OCI-LY7 (cell line): Measurements from ENCODE around the gene SDCCAG8. TPM values are rescaled to one million over a fixed set of nuclear protein-coding genes. Genes with fewer than 3 reads are reported as not detected.

Source experiments
- BruUV-seq: library from RNA; stranded (reverse); fragments of 400-500 nt; replicated peaks from 2 replicates; lab custom pipeline; 2021; lab: Mats Ljungman, UMichigan
- CTCF ChIA-PET: fragments of 300-600 bp; sonication (Branson Sonifier 250); formaldehyde crosslinking; loops from one replicate; lab custom pipeline; 2022; ENCODE audit warnings: antibody characterized with exemption; ENCODE audit not compliant: unreplicated experiment; lab: Charles Lee
- POLR2A ChIA-PET: fragments of 300-600 bp; sonication (Branson Sonifier 250); formaldehyde crosslinking; loops from one replicate; lab custom pipeline; 2022; ENCODE audit warnings: antibody characterized with exemption; lab: Charles Lee
- DNase-seq: peaks from one replicate; pipeline ENCODE4 v3.0.0-alpha.2; 2015; ENCODE audit warnings: low spot score
- H2AFZ ChIP-seq: fragments of 200-600 bp; sonication (generic), shearing (Covaris generic); 2 replicates; pipeline ENCODE4 v1.6.1; 2014; ENCODE audit warnings: mild to moderate bottlenecking, antibody characterized with exemption, low read length, moderate library complexity
- H3K27ac ChIP-seq: fragments of 200-600 bp; sonication (generic); 2 replicates; pipeline ENCODE4 v1.5.1; 2014; ENCODE audit warnings: mixed run types, low read depth, mild to moderate bottlenecking, moderate library complexity, low read length, inconsistent platforms; ENCODE audit not compliant: poor library complexity, severe bottlenecking
- H3K36me3 ChIP-seq: fragments of 200-600 bp; sonication (generic); 2 replicates; pipeline ENCODE4 v1.6.1; 2014; ENCODE audit warnings: mild to moderate bottlenecking, antibody characterized with exemption, low read length, moderate library complexity, mixed read lengths; ENCODE audit not compliant: insufficient read depth
- H3K4me1 ChIP-seq: fragments of 200-600 bp; sonication (generic); 2 replicates; pipeline ENCODE4 v1.5.1; 2014; ENCODE audit warnings: mild to moderate bottlenecking, low read length; ENCODE audit not compliant: insufficient read depth, poor library complexity, severe bottlenecking
- H3K4me2 ChIP-seq: fragments of 200-600 bp; sonication (generic); 2 replicates; pipeline ENCODE4 v1.6.1; 2014; ENCODE audit warnings: mild to moderate bottlenecking, low read length
- H3K4me3 ChIP-seq: fragments of 200-600 bp; sonication (generic); 2 replicates; pipeline ENCODE4 v1.5.1; 2014; ENCODE audit warnings: mild to moderate bottlenecking, low read depth, low read length; ENCODE audit not compliant: poor library complexity, severe bottlenecking
- H3K79me2 ChIP-seq: fragments of 200-600 bp; sonication (generic); 2 replicates; pipeline ENCODE4 v1.6.1; 2016; ENCODE audit warnings: low read depth, mild to moderate bottlenecking, low read length, moderate library complexity, mixed read lengths; ENCODE audit not compliant: insufficient read depth
- H3K9me2 ChIP-seq: fragments of 200-600 bp; sonication (generic); 2 replicates; pipeline ENCODE4 v1.6.1; 2016; ENCODE audit warnings: mild to moderate bottlenecking, low read length, mixed read lengths; ENCODE audit not compliant: insufficient read depth
- H3K9me3 ChIP-seq: fragments of 200-600 bp; sonication (generic); 2 replicates; pipeline ENCODE4 v1.6.1; 2014; ENCODE audit warnings: mild to moderate bottlenecking, mixed run types, low read length, mixed read lengths
- H4K20me1 ChIP-seq: fragments of 200-600 bp; sonication (generic); 2 replicates; pipeline ENCODE4 v1.6.1; 2014; ENCODE audit warnings: mild to moderate bottlenecking, antibody characterized with exemption, low read length, moderate library complexity, mixed read lengths; ENCODE audit not compliant: insufficient read depth
- EZH2phosphoT487 ChIP-seq: fragments of 200-600 bp; sonication (generic); IDR thresholded peaks from 2 replicates; pipeline ENCODE4 v1.6.1; 2018; ENCODE audit warnings: low read depth, borderline replicate concordance, mild to moderate bottlenecking, mixed run types, antibody characterized with exemption, low read length, moderate library complexity, mixed read lengths
- intact Hi-C: fragments of 100-400 bp; cut with micrococcal nuclease; formaldehyde crosslinking; loops from one replicate; pipeline ENCODE4 v1.10.0; 2022; ENCODE audit not compliant: unreplicated experiment
- total RNA-seq, 2 experiments: library from RNA; depleted of rRNA in 1 of 2; stranded (reverse); fragments of >200 nt in 1 of 2; shearing (Covaris generic) in 1 of 2; gene quantifications; 2 replicates each; pipeline ENCODE4 v1.2.3, GENCODE V29; 2014 to 2022
- TF ChIP-seq, protein P1 (sequence below): fragments of 200-600 bp; sonication (generic); conservative IDR thresholded peaks from 2 replicates; pipeline ENCODE4 v1.5.1; 2014; ENCODE audit warnings: mild to moderate bottlenecking, antibody characterized with exemption, low read length, moderate library complexity, mixed read lengths

SDCCAG8 gene
- total RNA-seq, 2 experiments from 2014 or later = 18.1 to 28.7 TPM

DNA sequence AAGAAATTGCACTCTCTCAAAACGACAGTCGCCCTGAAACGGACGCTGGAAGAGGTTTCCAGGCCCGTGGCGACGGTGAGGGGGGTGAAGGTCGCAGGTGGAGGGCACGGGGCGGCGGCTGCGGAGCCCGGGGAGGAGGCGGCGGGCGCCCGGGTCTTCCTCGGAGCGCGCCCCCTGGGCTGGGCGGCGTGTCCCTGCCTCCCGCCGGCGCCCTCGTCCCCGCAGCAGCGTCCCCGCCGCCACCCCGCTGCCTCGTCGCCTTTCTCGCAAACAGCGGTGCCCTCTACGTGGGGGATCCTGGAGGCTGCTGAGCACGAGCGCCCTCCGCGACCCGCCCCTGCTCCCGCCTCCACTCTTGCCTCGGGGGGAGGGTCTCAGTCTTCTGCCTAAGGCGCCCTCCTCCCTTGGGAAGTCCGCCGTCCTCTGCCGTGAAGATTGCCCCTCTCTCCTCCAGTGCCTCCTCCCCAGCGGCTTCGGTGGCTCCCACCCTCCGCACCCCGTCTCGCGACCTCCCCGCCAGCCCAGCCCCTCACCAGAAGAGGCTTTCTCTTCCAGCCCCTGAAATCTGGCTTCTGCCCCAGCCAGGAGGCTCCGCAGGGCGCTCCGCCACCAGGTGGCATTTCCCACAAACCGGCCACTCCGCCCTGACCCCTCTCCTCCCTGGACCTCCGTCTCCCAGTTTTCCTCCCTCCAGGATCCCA is 227.4 kb downstream of the SDCCAG8 start:
- H3K36me3 ChIP-seq = no peaks in the 10 kb centered on the region
- no peak for DNase-seq
- TF ChIP-seq, protein P1, sequence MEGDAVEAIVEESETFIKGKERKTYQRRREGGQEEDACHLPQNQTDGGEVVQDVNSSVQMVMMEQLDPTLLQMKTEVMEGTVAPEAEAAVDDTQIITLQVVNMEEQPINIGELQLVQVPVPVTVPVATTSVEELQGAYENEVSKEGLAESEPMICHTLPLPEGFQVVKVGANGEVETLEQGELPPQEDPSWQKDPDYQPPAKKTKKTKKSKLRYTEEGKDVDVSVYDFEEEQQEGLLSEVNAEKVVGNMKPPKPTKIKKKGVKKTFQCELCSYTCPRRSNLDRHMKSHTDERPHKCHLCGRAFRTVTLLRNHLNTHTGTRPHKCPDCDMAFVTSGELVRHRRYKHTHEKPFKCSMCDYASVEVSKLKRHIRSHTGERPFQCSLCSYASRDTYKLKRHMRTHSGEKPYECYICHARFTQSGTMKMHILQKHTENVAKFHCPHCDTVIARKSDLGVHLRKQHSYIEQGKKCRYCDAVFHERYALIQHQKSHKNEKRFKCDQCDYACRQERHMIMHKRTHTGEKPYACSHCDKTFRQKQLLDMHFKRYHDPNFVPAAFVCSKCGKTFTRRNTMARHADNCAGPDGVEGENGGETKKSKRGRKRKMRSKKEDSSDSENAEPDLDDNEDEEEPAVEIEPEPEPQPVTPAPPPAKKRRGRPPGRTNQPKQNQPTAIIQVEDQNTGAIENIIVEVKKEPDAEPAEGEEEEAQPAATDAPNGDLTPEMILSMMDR = no peak
- no peak for TF ChIP-seq EZH2phosphoT487
- H3K9me2 ChIP-seq = no peaks in the 10 kb centered on the region
- H3K9me3 ChIP-seq = no peaks in the 10 kb centered on the region
- intact Hi-C loops = no loop called here
- no peak overlapping the region for H3K4me2 ChIP-seq
- H3K27ac ChIP-seq = no peak overlapping the region
- no peaks in the 10 kb centered on the region for H4K20me1 ChIP-seq
- no peak overlapping the region for H3K4me3 ChIP-seq
- no TSS peak for BruUV-seq
- no peaks in the 10 kb centered on the region for H3K79me2 ChIP-seq
- CTCF ChIA-PET = no interaction called here
- H3K4me1 ChIP-seq = no peaks in the 10 kb centered on the region
- POLR2A ChIA-PET = interaction anchor here (0.6 kb wide), 1 partner anchor 43 kb away, joined by 5 read pairs; no protein-coding TSS in a partner anchor
- no peak overlapping the region for H2AFZ ChIP-seq

DNA sequence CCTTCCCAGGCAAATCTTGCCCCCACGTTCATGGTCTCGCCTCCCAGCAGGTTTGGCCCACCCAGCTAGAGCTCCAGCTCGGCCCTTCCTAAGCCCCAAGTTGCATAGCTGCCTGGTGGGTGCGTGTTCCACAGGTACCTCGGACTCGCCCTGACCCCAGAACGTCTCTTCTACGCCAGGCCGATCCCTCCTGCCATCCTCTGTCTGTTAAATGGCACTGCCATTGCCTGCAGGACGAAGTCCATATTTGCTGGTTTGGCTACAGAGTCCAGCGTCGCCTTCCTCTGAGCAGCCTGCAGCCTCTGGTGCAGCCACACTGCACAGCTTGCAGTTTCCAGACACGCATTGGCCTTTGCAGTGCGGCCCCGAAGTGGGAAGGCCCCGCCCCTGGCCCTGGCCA is 228.1 kb downstream of the SDCCAG8 start:
- CTCF ChIA-PET = no interaction called here
- intact Hi-C loops = no loop called here
- Histone ChIP-seq H3K4me3 (no peak overlapping the region), H2AFZ (no peak overlapping the region), H3K9me2 (no peaks in the 10 kb centered on the region), H3K27ac (no peak overlapping the region), H3K79me2 (no peaks in the 10 kb centered on the region), H3K4me2 (no peak overlapping the region), H3K9me3 (no peaks in the 10 kb centered on the region), H3K4me1 (no peaks in the 10 kb centered on the region), H3K36me3 (no peaks in the 10 kb centered on the region), H4K20me1 (no peaks in the 10 kb centered on the region)
- TF ChIP-seq, protein P1 = no peak
- TF ChIP-seq EZH2phosphoT487 = no peak
- no peak for DNase-seq
- POLR2A ChIA-PET = interaction anchor here (0.5 kb wide), 1 partner anchor 8 kb away, joined by 3 read pairs; no protein-coding TSS in a partner anchor
- BruUV-seq = no TSS peak

DNA sequence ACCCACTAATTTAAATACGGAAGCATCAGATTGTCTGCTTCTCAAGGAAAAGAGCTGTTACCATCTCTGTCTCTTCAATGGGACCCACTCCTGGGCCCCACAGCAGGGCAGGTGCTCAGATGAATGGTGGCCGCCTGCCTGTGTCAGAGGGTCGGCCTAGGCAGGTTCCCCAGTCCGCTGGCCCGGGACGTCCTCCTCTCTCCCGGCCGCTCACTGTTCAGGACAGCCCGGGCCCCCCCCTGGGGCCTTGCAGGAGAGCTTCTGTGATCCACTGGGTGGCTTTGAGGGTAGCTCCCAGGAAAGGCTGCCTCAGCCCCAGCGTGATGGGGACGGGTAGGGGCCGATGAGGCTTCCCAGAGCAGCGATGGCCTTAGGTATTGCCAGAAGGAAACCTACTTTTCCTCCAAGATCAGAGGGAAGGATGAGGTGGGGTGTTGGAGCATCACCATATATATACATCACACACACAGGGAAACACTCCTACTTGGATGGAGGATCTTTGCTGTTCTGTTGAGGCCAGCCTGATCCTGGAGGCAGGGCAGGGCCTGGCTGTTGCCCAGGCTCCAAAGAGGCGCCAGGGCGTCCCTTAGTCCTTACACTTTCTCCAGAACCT is 231.3 kb downstream of the SDCCAG8 start:
- no peak for TF ChIP-seq EZH2phosphoT487
- TF ChIP-seq, protein P1 = no peak
- ChIA-PET POLR2A (no interaction called here), CTCF (interaction anchor here (0.6 kb wide), 1 partner anchor 11 kb away, joined by 5 read pairs; no protein-coding TSS in a partner anchor)
- BruUV-seq = no TSS peak
- Histone ChIP-seq H3K27ac (no peak overlapping the region), H3K9me3 (no peaks in the 10 kb centered on the region), H3K36me3 (no peaks in the 10 kb centered on the region), H2AFZ (no peak overlapping the region), H3K79me2 (no peaks in the 10 kb centered on the region), H3K4me1 (no peaks in the 10 kb centered on the region), H4K20me1 (no peaks in the 10 kb centered on the region), H3K4me3 (no peak overlapping the region), H3K9me2 (no peaks in the 10 kb centered on the region), H3K4me2 (no peak overlapping the region)
- intact Hi-C loops = no loop called here
- no peak for DNase-seq
